SJSA1 (cell line): Measurements from ENCODE around the gene INPP1. TPM values are rescaled to one million over a fixed set of nuclear protein-coding genes. Genes with fewer than 3 reads are reported as not detected.

Experiments used
- DNase-seq, 2 experiments: peaks; one replicate each; pipeline ENCODE4 v3.0.0-alpha.2; 2015 to 2020; ENCODE audit warnings: low spot score in 2 of 2, low read depth in 1 of 2
- H3K27ac ChIP-seq: fragments of 250-450 bp; sonication (Bioruptor Pico); 2 replicates; pipeline ENCODE4 v1.5.1; 2020; ENCODE audit warnings: mild to moderate bottlenecking, moderate library complexity
- H3K27me3 ChIP-seq: fragments of 250-450 bp; sonication (Bioruptor Pico); replicated peaks from 2 replicates; pipeline ENCODE4 v1.5.1; 2020; ENCODE audit warnings: mild to moderate bottlenecking, moderate library complexity
- H3K36me3 ChIP-seq: fragments of 250-450 bp; sonication (Bioruptor Pico); 2 replicates; pipeline ENCODE4 v1.5.1; 2020; ENCODE audit warnings: mild to moderate bottlenecking
- H3K4me1 ChIP-seq: fragments of 250-450 bp; sonication (Bioruptor Pico); replicated peaks from 2 replicates; pipeline ENCODE4 v1.6.1; 2021; ENCODE audit warnings: mild to moderate bottlenecking
- H3K4me3 ChIP-seq: fragments of 250-450 bp; sonication (Bioruptor Pico); 2 replicates; pipeline ENCODE4 v1.5.1; 2020; ENCODE audit warnings: mild to moderate bottlenecking
- H3K9me3 ChIP-seq: fragments of 250-450 bp; sonication (Bioruptor Pico); replicated peaks from 2 replicates; pipeline ENCODE4 v1.5.1; 2020; ENCODE audit warnings: mild to moderate bottlenecking
- total RNA-seq: library from RNA; depleted of rRNA; stranded (reverse); fragments of >200 nt; shearing (Covaris generic); gene quantifications from 2 replicates; pipeline ENCODE4 v1.2.3, GENCODE V29; 2014; rRNA removed

INPP1 gene
- total RNA-seq, 1 experiment from 2014 or later: 10.1 TPM

DNA sequence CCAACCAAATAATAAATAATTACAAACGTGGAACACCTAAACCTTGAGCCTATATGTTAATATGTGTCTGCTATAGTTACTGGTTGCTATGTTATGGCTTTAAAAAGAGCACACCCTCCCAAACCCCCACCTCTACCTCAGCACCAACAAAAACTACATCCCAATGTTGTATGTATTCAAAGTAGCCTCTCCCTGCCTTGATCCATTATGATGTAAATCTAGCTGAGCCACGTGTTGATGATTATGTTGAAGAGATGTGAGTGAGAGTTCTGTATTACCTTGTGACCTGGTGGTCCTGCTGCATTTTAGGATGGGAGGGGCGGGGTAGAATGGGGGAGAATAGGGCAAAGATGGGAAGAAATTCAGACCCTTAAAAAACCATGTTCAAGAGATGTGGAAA is 69.6 kb downstream of the INPP1 start:
- Histone ChIP-seq H3K27ac (no peak overlapping the region), H3K27me3 (peaks cover 17% of the 10 kb centered on the region), H3K4me1 (peaks cover 11% of the 10 kb centered on the region), H3K4me3 (no peak overlapping the region), H3K36me3 (no peaks in the 10 kb centered on the region), H3K9me3 (0 out of 2 replicates have a peak, but pooled peaks cover 2% of the 10 kb centered on the region)
- no peak for DNase-seq

- Histone ChIP-seq H3K4me3 (no peak overlapping the region), H3K36me3 (no peaks in the 10 kb centered on the region)
Observed at GRCh38 chr2:190413421-190413820, 70.0 kb downstream of the INPP1 start.

GRCh38 chr2:190415251-190415650 is 71.9 kb downstream of the INPP1 start:
- Histone ChIP-seq H3K4me1 (no peaks in the 10 kb centered on the region), H3K27ac (no peak overlapping the region), H3K9me3 (no peaks in the 10 kb centered on the region), H3K36me3 (no peaks in the 10 kb centered on the region), H3K4me3 (no peak overlapping the region), H3K27me3 (no peaks in the 10 kb centered on the region)
- DNase-seq: no peak

More at GRCh38 chr2:190413421-190413820, 70.0 kb downstream of the INPP1 start:
- no peak for DNase-seq
- Histone ChIP-seq H3K27me3 (peaks cover 15% of the 10 kb centered on the region), H3K4me1 (peaks cover 6% of the 10 kb centered on the region; the same call in 1 of the 2 replicates), H3K27ac (no peak overlapping the region), H3K9me3 (no peaks in the 10 kb centered on the region)

GRCh38 chr2:190415794-190416775 is 72.7 kb downstream of the INPP1 start:
- no peak overlapping the region for H3K27ac ChIP-seq
- no peak for DNase-seq
- H3K4me3 ChIP-seq: no peak overlapping the region
- H3K27me3 ChIP-seq: no peaks in the 10 kb centered on the region
- no peaks in the 10 kb centered on the region for H3K4me1 ChIP-seq
- no peaks in the 10 kb centered on the region for H3K9me3 ChIP-seq
- no peaks in the 10 kb centered on the region for H3K36me3 ChIP-seq

DNA sequence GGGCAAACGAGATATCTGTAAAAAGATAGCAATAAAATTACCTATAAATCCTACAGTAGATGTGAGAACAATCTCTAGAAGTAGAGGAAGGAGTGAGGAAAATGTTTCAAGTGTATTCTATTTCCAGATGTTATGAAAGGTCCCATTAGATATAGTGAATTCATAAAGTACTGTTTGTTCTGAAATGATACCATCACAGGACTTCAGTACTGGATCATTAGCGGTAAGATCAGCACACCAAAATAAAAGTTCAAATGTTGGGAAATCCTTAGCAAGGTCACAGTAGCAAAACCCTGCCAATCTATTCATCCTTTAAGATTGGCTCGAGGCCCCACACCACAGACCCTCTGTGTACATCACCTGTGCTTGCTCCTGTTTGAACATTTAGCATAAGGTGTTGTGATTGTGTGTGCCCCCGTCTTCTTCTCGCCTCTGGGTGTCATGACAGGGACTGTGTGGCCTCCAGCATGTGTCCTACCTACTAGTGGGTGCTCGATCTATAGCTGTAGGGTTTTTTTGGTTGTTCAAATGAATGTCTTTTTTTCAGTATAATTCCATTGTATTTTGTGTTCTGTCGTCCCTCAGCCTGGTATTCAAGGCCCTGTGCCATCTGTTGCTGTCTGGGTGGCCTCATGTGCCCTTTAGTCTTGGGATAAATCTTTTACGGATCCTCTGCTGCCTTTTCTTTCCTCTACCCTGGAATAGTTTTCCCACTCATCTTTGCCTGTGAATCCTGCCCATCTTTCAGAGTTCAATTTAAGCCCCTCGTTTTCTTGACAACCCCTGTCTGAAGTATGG is 73.9 kb downstream of the INPP1 start:
- no peak for DNase-seq
- H3K27ac ChIP-seq: no peak overlapping the region
- no peaks in the 10 kb centered on the region for H3K36me3 ChIP-seq
- no peaks in the 10 kb centered on the region for H3K27me3 ChIP-seq
- H3K9me3 ChIP-seq: no peaks in the 10 kb centered on the region
- no peak overlapping the region for H3K4me3 ChIP-seq
- H3K4me1 ChIP-seq: no peaks in the 10 kb centered on the region

GRCh38 chr2:190418727-190419126 is 75.3 kb downstream of the INPP1 start:
- no peak for DNase-seq
- H3K27me3 ChIP-seq: no peaks in the 10 kb centered on the region
- H3K4me1 ChIP-seq: no peaks in the 10 kb centered on the region
- no peak overlapping the region for H3K27ac ChIP-seq
- no peaks in the 10 kb centered on the region for H3K36me3 ChIP-seq
- no peak overlapping the region for H3K4me3 ChIP-seq
- H3K9me3 ChIP-seq: no peaks in the 10 kb centered on the region

GRCh38 chr2:190420801-190421200 is 77.4 kb downstream of the INPP1 start:
- Histone ChIP-seq H3K4me3 (no peak overlapping the region), H3K36me3 (no peaks in the 10 kb centered on the region), H3K9me3 (no peaks in the 10 kb centered on the region), H3K27ac (no peak overlapping the region), H3K4me1 (no peaks in the 10 kb centered on the region), H3K27me3 (no peaks in the 10 kb centered on the region)
- no peak for DNase-seq

Other genes starting within 250 kb of the INPP1 start
- gene HIBCH, start 23.8 kb upstream of the INPP1 start, total RNA-seq: 14.5 and 16.0 TPM in 2 replicates
- gene MFSD6, start 64.8 kb downstream of the INPP1 start, total RNA-seq: 2.8 and 3.8 TPM in 2 replicates
- gene NEMP2, start 191.1 kb downstream of the INPP1 start, total RNA-seq: 16.7 and 16.9 TPM in 2 replicates